Activated CD8-positive, alpha-beta memory T cell treated with anti-CD3 and anti-CD28 coated beads for 1 hour (primary cell): ENCODE measurements around the gene FOS.

Experiments used
- DNase-seq, 2 donors: peaks; one replicate each; pipeline ENCODE4 v3.0.0-alpha.2; 2020; ENCODE audit warnings: low read depth in 1 of 2; ENCODE audit errors: extremely low read depth in 1 of 2

Gene FOS

DNA sequence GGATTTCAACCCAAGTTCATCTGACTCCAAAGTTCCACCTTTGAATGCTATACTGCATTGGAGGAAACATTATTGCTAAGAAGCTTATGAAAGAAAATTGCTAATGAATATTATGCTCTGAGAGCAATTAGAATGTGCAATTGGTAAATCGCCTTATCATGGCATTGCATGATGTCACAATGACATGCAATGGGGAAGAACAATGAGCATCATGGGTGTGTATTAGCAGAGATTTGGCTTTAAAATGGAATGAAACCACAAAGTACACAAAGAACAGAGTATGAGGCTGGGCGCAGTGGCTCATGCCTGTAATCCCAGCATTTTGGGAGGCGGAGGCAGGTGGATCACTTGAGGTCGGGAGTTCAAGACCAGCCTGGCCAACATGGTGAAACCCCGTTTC lies 34.7 kb downstream of the FOS start:
- no peak for DNase-seq

DNA sequence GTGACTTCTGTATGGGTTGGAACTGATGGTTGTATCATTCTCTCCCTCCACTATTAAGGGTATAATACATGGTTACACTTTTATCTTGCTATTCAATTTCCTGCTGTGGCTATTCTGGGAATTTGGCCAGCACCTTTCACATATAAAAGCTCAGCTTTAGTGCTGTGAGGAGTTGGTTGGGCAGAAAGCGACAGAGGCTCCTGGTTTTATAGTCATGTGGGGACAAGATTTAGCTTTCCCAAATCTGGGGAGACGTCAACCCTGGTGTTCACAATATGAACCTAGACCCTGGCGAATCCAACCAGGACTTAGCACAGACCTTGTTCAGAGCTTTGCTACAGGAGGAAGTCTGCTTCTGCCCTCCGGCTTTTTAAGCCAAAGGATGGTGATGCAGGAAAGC lies 36.5 kb downstream of the FOS start:
- no peak for DNase-seq

DNA sequence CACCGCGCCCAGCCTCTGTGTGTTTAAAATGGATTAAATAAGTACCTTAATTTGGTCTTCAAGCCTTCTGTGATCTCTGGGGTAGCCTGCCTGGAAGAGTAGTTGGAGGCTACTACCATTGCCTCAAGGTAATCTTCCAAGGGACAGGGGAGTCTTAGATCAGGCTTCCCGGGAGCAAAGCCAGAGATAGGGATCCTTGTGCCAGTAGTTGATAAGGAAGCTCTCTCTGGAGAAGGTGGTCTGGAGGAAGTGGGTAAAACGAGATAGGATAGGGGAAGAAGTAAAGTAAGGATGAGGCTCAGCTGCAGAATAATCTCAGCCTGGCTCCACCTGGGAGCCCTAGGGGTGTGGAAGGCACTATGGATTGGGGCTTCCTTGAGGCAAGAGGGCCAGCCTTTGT lies 38.5 kb downstream of the FOS start:
- no peak for DNase-seq

DNA sequence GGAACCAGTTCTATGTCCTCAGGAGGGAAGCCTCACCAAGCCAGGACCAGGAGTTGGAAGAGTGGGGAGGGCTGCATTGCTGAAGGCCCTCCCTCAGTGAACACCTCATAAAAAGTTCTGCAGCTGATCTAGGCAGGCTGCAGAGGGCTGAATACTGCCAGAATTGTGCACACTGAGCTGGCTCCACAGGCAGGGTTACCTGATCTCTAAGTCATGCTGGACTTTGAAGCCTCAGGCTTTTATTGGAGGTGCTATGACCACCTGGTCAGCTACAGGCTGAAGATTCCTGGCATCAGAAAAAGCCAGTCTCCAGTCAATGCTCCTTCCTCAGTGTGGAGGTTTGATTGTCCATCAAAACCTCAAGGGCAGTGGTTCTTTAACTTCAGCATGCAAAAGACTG lies 39.7 kb downstream of the FOS start:
- no peak for DNase-seq

DNA sequence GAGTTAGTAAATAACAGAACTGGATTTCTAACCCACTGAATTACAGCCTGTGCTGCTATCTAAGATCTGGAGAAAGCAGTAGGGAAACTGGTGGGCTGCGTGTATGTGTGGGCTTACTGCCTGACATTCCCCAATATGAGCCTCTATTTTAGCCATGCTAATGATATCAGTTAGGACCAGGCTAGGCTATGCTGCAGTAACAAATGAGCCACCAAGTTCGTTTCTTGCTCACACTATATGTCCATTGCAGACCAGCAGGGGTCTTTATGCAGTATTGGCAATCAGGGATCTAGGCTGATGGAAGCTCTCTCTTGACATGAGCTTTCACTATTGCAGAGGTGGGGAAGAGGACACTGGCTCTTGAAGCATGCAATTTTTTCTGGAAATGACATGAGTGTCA lies 40.4 kb downstream of the FOS start:
- no peak for DNase-seq

DNA sequence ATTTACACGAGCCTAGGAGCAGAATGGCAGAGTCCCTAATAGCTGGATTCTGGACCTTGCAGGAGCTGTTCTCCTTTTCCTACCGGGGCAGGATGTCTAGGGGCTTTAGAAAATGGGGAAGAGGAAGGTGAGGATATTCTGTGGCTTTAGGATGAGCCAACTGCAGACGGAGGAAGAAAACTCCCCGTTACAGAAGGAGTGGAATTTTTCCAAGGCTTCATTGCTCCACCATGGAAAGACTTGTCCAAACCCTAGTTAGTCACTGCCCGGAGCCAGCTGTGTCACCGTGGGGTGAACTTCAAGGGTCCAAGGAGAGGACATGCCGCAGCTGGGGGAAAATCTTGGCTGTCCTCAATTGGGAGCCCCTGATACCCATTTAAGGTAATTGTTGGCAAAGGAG lies 41.6 kb downstream of the FOS start:
- no peak for DNase-seq

DNA sequence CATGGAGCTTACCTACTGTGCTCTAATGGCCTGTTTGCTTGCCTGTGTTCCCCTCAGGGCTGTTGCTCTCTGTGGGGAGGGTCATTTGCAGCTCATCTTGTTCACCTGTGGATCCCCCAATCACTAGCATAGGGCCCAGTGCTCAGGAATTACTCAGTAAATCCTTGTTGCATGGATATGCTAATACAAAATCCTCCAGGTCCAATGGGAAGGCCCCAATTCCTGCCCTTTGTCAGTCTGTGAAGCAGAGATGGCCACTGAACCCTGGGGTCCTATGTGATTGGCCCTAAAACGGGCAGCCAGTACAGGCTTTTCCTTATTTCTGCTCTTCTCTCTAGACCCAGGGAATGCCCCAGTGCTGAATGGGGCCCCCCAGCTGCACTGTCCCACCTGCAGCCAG lies 44.1 kb downstream of the FOS start:
- no peak for DNase-seq

DNA sequence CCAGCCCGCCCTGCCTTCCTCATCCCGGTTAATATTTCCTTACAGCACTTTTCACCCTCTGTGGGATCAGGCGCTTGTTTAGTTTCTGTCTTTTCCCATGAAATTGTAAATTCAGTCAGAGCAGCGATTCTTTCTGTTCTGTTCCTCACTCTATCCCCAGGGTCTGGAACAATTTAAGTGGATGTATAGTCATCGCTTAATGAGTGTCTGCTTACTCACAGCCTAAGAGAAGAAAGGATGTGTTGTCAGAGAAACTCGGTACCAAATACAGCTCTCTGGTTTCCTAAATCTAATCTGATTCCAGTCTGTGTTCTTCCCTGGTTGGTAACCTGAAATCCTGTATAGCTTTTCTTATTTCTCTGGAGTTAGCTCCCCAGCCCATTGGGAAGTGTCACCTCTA lies 44.9 kb downstream of the FOS start:
- DNase-seq = no peak

DNA sequence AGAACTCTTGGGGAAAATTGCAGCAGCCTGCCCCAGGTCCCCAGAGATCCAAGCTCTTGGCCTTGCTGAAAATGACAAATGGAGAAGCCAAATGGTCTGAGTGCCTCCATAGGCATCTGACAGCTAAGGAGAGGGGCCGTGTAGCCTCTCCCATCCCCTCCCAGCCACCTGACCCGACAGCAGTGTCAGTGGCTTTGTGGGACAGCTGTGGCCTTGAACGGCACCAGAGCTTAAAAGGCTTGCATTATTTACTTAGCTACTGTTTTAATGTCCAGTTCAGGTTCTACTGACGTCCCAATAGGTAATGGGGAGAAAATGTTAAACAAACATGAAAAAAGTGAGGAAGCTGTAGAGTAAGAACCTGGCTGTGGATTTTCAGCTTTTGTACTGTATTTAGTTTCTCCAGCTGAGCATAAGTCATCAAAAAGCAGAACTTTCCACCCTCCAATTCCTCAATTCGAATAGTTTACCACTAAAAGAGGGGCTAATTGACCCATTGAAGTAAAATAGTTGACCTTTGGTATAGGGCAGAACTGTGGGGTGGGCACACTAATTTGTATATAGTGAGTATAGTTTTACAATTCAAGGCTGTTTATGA lies 50.0 kb downstream of the FOS start:
- DNase-seq = no peak

DNA sequence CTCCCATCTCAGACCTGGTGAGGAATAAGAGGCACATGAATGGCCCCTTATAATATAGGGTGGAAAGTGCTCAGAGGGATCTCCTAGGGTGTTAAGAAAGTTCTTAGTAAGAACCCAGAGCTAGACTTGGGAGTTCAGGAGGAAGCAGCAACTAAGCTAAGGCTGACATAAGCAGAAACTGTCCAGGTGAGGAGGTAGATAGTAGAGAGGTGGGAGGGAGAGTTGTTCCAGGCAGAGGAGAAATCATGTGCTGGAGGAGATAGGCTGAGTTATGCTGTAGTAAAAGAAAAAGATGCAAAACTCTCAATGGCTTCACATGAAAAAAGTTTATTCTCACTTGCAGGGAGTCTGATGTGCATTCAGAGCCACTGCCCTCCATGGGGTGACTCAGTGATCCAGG lies 50.7 kb downstream of the FOS start:
- no peak for DNase-seq

DNA sequence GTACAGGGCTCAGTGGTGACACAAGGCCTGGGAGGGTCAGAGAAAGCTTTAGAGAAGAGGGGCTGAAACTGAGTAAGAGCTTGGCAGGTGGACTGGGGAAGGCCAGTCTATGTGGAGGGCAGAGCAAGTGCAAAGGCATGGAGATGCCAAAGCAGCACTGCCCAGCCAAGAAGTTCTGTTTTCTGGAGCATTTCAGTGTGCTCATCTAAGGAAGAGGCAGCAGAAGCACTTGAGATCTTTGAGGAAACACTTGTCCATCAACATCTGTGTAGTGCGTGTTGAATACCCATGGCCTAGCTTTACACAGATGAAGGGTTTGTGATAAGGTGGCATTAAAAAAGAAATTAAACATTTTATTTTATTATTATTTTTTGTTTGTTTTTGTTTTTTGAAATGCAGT lies 52.8 kb downstream of the FOS start:
- DNase-seq = no peak
